ENCODE measurements around the gene ABCA13.

DNA sequence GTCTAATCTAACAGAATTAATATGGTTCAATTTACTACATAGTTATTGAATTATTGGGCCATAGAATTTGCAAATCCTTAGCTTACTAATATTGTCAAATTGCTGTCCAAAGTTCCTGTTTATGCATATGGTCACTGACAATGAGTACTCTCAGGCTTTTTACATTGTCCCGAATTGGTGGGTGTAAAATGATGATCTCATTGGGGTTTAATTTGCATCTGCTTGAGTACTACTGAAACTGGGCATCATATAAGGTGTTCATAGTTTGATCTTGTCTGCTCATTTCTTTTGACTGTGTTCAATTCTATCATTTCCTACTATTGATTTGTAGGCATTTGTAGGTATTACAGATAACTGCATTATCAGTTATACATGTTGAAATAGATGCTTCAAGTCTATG lies 12.7 kb downstream of the ABCA13 start:
- TF ChIP-seq, protein P1, sequence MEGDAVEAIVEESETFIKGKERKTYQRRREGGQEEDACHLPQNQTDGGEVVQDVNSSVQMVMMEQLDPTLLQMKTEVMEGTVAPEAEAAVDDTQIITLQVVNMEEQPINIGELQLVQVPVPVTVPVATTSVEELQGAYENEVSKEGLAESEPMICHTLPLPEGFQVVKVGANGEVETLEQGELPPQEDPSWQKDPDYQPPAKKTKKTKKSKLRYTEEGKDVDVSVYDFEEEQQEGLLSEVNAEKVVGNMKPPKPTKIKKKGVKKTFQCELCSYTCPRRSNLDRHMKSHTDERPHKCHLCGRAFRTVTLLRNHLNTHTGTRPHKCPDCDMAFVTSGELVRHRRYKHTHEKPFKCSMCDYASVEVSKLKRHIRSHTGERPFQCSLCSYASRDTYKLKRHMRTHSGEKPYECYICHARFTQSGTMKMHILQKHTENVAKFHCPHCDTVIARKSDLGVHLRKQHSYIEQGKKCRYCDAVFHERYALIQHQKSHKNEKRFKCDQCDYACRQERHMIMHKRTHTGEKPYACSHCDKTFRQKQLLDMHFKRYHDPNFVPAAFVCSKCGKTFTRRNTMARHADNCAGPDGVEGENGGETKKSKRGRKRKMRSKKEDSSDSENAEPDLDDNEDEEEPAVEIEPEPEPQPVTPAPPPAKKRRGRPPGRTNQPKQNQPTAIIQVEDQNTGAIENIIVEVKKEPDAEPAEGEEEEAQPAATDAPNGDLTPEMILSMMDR (IDR thresholded peaks at IDR 0.05; ENCODE audit: low read depth, low read length), result no peak
- TF ChIP-seq, protein P2, sequence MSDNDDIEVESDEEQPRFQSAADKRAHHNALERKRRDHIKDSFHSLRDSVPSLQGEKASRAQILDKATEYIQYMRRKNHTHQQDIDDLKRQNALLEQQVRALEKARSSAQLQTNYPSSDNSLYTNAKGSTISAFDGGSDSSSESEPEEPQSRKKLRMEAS (IDR thresholded peaks at IDR 0.05; ENCODE audit: low read depth, low read length), result no peak
- TF ChIP-seq POLR2A (IDR thresholded peaks at IDR 0.05; ENCODE audit: extremely low read depth, insufficient read length), result no peak

Measured in NB4 (cell line).